ENCODE measurements around the gene MYH14.
"Not testable (repeated sequence)": the region's sequence is repeated elsewhere in the genome, so short reads cannot be mapped to it uniquely, and the experiment has no call there.

The MYH14 gene

DNA sequence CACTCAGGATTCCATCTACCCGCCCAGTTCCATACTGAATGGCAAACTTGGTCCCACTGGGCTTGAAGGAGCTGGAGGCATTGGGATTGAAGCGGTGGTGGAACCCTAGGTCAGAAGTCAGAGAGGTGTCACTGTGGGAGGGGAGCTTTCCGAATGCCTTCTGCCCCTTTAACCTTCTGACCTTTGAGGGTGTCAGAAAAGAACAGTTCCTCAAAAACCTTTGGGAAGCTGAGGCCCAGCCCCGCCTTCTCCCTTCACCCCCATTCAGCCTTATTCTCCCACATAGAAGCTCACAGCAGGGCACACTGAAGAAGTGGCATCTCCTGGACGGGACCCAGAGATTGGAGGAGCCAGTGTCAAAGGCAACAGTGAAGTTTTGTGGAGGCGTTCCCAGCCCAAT is 133.6 kb downstream of the MYH14 start:
- DNase-seq = not testable (repeated sequence)

DNA sequence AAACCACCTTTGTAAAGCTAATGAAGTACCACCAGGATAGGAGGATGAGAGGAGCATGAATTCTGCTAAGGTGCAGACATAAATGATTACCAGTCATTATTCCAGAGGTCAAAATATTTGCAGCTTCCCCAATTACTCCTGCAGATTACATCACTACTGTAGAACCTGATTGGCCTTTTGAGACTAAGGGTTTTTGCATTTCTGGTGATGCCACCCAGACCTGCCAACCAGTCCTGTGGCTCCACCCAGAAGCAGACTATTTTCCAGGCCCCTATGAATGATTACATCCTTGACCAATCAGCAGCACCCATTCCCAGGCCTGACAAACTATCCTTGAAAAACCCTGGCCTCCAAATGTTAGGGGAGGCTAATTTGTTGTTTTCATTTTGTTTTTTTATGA is 136.9 kb downstream of the MYH14 start:
- no peak for DNase-seq

DNA sequence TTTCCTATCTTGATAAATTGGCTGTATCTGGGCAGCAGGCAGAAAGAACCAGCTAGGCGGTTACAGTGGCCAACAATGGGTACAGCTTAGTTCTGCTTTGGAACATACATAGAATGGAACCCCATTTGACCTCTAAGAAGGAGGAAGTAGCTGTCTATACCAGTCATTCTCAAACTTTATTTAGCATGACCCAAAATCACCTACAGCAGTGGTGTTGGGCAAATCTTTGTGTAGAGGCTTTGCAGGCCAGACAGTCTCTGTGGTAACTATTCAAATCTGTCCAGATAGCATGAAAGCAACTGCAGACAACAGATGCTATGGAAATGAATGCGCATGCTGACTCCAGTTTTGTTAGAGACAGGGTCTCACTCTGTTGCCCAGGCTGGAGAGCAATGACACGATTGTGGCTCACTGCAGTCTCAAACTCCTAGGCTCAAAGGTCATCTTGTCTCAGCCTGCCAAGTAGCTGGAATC is 137.7 kb downstream of the MYH14 start:
- DNase-seq = no peak

DNA sequence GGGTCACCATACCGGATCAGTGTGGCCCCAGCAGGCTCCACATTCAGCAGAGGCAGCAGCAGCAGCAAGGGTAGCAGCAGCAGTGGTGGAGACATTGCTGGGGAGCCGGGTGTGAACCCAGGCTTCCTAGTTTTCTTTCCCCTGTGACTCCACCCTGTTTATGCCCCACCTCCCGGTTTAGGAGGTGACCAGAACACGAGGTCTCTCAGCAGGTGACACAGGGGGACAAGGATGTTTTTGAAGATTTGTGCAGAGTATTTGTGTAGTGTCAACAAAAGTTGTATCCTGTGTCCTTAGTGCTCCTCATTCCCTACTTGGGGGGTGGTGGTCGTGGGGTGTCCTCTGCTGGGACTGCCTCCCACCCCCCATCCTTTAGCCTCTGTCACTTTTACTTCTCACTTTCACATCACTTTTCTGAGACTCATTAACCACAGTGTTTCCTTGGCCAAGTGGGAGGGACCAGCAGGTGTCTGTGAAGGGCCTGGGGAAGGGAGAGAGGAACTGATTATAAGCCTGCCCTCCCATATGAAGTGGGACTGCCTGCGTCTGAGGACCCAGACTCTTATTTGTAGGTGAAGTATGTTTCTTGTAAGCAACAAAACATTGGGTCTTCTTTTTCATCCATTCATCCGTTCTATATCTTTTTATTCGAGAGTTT is 141.4 kb downstream of the MYH14 start:
- no peak for DNase-seq

DNA sequence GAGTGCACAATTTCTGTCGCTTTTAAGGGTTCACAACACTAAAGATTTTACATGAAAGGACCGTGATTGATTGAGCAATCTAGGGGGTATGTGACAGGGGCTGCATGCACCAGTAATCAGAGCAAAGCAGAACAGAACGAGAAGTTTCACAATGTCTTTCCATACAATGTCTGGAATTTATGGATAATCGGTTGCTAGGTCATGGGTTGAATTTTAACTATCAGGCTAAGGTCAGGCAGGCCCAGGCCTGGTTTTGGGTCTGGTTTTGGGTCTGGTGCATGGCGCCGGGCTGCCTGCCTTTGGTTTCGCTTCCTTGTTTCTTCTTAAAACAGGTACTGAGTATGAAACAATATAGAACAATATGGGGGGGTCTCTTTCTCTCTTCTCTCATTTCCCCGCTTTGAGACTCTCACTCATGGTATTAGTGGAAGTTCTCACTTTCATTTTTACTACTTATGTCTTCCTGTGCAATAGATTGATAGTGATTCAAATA is 143.7 kb downstream of the MYH14 start:
- not testable (repeated sequence) for DNase-seq

DNA sequence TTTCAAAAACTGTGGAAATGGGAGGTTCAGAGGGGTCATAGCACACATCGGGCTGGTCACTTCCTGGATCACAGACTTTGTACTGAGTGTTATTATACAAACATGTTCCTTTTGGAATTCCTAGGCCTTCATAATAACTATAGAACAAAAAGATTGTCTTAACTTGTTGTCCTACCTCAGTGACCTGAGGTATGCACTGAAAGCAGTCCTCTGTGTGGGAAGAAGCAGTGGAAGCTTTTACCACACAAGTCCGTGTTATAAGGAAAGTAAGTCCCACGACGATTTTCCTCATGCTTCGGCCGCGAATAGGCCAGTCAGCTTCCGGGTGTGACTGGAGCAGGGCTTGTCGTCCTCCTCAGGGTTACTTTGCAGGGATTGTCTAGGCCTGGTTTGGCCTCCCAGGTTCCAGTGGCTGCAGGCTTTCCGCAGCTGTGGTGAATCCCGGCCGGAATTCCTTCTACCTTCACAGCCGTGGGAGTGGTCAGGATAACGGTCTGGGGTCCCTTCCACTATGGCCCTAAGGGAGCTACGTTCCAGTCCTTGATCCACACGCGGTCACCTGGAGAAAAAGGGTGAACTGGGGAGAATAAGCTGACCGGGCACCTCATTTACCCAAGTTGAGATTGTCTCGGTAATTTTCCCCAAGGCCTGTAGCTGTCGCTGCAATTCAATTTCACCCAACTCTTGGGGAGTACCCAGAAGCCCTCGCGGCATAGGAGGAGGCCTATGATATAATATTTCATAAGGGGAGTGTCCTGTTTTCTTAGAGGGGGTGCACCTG is 146.0 kb downstream of the MYH14 start:
- no peak for DNase-seq

DNA sequence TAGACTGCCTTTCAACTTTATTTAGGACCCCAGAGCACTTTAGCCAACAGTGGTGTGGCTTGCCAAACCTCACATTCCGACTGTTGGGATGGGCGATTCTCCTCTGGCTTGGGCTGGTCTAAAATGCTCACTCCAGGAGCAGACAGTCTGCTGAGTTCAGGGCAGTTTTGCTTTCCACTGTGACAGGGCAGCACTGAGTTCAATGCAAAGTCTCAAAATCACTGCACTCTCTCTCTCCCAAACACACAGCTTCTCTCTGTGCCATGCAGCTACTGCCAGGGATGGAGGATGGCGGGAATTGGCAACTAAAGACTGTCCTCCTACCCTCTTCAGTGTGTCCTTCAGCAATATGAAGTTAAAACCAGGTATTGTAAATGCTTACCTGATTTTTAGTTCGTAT is 148.8 kb downstream of the MYH14 start:
- DNase-seq = no peak

DNA sequence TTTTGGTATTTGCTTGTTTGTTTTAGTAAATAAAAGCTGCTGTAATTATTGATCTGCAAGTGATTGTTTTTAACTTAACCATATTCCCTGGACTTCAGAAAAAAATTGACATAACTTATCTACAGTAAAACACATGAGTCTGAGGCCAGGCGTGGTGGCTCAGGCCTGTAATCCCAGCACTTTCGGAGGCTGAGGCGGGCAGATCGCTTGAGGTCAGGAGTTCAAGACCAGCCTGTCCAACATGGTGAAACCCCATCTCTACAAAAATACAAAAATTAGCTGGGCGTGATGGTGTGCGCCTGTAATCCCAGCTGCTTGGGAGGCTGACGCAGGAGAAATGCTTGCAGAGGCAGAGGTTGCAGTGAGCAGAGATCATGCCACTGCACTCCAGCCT is 150.1 kb downstream of the MYH14 start:
- DNase-seq = not testable (repeated sequence)

DNA sequence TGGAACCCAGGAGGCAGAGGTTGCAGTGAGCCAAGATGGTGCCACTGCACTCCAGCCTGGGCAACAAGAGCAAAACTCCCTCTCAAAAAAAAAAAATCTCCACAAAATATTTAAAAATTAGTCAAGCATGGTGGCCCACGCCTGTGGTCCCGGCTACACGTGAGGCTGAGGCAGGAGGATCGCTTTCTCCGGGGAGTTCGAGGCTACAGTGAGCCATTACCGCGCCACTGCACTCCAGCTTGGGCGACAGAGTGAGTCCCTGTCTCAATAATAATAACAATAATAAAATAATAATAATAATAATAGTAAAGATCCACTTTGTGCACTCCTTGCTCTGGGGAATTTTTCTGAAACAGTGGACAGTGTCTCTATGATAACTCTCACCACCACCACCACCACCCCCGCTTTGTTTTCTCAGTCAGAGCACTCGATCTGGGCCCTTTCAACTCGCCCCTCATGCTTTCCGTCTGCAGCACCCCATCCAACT is 153.3 kb downstream of the MYH14 start:
- no peak for DNase-seq

DNA sequence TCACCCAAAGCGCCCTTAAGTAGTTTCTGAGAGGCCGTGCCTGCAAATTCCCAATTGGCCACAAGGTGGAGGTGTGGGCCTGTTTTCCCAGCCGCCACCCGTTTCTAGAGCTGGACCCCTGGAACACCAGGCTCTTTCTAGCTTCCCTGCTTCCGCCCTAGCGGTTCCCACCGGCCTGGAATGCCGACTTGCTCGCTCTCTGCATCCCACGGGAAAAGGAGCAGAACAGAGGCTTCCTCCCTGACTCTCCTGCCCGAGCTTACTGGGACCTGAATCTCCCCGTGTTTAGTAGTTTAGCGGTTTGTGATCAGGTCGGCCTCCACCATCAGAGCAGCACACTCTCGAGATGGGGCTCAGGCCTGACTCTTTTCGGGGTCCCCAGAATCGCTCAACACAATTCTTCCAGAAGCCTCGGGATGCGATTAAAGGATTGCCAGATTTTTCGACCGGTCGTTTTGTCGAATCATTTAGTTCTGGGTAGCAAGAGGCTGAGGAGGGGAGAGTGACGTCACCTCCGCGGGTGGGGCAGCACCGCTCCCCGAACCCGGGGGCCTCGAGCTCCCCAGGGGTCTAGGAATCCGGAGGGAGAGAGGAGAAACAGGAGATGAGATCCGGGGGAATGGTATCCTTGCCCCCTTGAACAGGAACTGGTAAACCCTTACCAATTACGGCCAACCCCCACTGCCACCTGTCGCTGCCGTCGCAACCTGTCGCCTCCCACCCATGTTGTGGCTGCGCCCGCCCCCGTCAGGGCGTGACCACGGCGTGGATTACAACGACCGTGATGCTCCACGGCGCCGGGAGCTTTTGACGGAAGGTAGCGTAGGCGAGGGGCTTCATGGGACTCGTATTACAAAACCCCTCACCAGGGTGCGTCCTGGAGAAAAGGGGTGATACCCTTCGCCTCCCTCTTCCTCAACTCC is 154.0 kb downstream of the MYH14 start:
- peak; percentile 88 to 90 for DNase-seq

DNA sequence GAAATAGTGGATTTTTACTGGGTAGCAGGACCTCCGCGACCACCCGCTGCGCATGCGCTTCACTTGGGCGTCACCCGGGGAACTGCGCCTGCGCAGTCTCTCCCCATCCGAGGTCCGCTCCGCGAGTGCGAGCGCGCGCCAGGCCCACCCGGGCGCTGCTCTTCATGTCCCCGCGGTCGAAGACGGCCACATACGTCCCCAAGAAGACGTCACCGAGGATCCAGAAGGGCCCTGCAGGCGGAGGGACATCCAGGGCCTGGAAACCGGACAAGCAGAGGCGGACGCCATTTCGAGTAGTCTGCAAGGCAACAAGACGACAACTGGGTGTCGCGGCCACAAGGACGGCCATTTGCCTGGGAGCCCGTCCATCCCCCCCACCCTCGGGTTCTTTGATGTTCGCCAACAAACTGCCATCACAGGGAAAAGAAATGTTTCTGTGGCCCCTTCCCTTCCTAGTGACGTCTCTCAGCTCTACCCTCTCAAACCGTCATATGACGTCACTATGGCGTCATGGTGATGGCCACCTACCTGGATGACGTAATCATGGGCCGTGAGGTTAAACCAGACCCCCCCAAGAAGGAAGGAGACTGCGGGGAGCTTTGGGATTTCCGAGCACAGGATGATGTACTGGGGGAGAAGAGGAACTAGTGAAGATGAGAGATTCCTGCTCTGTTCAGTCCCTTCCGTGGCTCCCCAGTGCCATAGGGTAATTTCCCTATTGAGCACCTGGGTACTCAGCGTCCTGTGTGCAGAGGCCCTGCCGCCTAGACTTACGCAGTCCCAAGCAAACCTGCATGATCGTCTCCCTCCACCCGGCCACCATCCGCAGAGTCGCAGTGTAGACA is 155.3 kb downstream of the MYH14 start:
- DNase-seq = peak; percentile 75 to 76

DNA sequence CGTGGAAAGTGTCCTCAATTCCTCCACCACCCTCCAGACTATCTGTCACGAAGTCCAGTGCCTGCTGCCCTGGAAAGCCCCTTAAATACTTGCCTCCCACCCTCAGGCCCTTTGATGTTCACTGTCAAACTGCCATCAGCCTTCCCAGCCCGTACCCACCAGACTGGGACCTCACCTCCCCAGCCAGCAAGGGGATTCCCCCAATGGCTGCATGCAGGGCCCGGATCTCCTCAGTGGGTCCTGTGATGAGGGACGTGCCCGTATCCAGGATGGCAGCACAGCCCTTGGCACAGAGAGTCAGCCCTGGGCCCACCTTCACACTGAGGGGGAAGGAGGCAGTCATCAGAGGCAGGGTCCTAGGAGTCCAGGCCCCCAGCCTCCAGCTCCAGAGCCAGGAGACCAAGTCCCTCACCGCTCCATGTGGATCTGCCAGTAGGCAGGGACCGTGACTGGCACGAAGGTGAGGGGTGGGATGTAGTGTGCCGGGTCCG is 156.0 kb downstream of the MYH14 start:
- DNase-seq = no peak

Measured in activated CD4-positive, alpha-beta T cell treated with anti-CD3 and anti-CD28 coated beads for 4 hours (primary cell).